Measurements from ENCODE around the gene STEAP1B.

Gene STEAP1B

GRCh38 chr7:22481726-22482125 lies 18.3 kb downstream of the STEAP1B start:
- TF ChIP-seq, protein P1, sequence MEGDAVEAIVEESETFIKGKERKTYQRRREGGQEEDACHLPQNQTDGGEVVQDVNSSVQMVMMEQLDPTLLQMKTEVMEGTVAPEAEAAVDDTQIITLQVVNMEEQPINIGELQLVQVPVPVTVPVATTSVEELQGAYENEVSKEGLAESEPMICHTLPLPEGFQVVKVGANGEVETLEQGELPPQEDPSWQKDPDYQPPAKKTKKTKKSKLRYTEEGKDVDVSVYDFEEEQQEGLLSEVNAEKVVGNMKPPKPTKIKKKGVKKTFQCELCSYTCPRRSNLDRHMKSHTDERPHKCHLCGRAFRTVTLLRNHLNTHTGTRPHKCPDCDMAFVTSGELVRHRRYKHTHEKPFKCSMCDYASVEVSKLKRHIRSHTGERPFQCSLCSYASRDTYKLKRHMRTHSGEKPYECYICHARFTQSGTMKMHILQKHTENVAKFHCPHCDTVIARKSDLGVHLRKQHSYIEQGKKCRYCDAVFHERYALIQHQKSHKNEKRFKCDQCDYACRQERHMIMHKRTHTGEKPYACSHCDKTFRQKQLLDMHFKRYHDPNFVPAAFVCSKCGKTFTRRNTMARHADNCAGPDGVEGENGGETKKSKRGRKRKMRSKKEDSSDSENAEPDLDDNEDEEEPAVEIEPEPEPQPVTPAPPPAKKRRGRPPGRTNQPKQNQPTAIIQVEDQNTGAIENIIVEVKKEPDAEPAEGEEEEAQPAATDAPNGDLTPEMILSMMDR (IDR thresholded peaks at IDR 0.05; ENCODE audit: low read depth, low read length) = no peak
- TF ChIP-seq POLR2A (IDR thresholded peaks at IDR 0.05; ENCODE audit: extremely low read depth, insufficient read length) (no peak), MYC (IDR thresholded peaks at IDR 0.05; ENCODE audit: low read depth, low read length) (no peak)
- TF ChIP-seq, protein P2, sequence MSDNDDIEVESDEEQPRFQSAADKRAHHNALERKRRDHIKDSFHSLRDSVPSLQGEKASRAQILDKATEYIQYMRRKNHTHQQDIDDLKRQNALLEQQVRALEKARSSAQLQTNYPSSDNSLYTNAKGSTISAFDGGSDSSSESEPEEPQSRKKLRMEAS (IDR thresholded peaks at IDR 0.05; ENCODE audit: low read depth, low read length) = no peak
- H3K4me3 ChIP-seq (ENCODE audit: low read depth, low read length) = no peak overlapping the region
- DNase-seq (ENCODE audit: low read depth) = peak; percentile 33

DNA sequence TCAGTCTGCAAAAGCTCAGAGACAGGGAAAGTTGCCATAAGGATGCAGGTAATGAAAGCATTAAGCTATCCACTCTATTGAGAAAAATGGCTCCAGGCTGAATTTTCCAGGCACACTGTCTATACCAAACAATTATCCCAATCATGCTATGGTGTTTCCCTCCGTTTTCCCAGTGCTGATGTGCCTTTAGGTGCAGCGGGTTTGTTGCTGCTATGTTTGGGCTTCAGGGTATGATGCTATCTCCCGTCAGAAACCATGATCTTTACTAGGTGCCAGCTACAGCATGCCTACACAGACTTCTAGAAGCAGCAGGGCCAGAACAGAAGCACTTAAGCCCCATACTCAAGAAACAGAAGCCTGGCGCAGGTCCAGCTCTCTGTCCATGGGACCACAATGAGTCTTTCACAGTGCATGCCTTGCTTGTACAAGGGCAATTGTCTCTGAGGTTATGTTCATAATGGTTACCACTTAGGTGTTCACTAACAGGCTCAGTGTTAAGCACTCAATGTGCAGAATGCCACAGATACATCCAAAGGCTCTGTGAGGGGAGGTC lies 19.4 kb downstream of the STEAP1B start:
- H3K4me3 ChIP-seq (ENCODE audit: low read depth, low read length) = no peak overlapping the region
- DNase-seq (ENCODE audit: low read depth) = no peak
- TF ChIP-seq, protein P1 (IDR thresholded peaks at IDR 0.05; ENCODE audit: low read depth, low read length) = no peak
- TF ChIP-seq, protein P2 (IDR thresholded peaks at IDR 0.05; ENCODE audit: low read depth, low read length) = no peak
- no peak for TF ChIP-seq MYC (IDR thresholded peaks at IDR 0.05; ENCODE audit: low read depth, low read length)
- no peak for TF ChIP-seq POLR2A (IDR thresholded peaks at IDR 0.05; ENCODE audit: extremely low read depth, insufficient read length)

- TF ChIP-seq, protein P1 (IDR thresholded peaks at IDR 0.05; ENCODE audit: low read depth, low read length) = no peak
- no peak for TF ChIP-seq MYC (IDR thresholded peaks at IDR 0.05; ENCODE audit: low read depth, low read length)
- TF ChIP-seq POLR2A (IDR thresholded peaks at IDR 0.05; ENCODE audit: extremely low read depth, insufficient read length) = no peak
- TF ChIP-seq, protein P2 (IDR thresholded peaks at IDR 0.05; ENCODE audit: low read depth, low read length) = no peak
- no peak overlapping the region for H3K4me3 ChIP-seq (ENCODE audit: low read depth, low read length)
- no peak for DNase-seq (ENCODE audit: low read depth)
Measured at GRCh38 chr7:22477876-22478450, 22.0 kb downstream of the STEAP1B start.

GRCh38 chr7:22477262-22477661 lies 22.7 kb downstream of the STEAP1B start:
- H3K4me3 ChIP-seq (ENCODE audit: low read depth, low read length) = no peak overlapping the region
- no peak for DNase-seq (ENCODE audit: low read depth)
- no peak for TF ChIP-seq MYC (IDR thresholded peaks at IDR 0.05; ENCODE audit: low read depth, low read length)
- TF ChIP-seq, protein P2 (IDR thresholded peaks at IDR 0.05; ENCODE audit: low read depth, low read length) = no peak
- no peak for TF ChIP-seq POLR2A (IDR thresholded peaks at IDR 0.05; ENCODE audit: extremely low read depth, insufficient read length)
- TF ChIP-seq, protein P1 (IDR thresholded peaks at IDR 0.05; ENCODE audit: low read depth, low read length) = no peak

GRCh38 chr7:22476824-22477223 lies 23.2 kb downstream of the STEAP1B start:
- TF ChIP-seq MYC (IDR thresholded peaks at IDR 0.05; ENCODE audit: low read depth, low read length) (no peak), POLR2A (IDR thresholded peaks at IDR 0.05; ENCODE audit: extremely low read depth, insufficient read length) (no peak)
- TF ChIP-seq, protein P1 (IDR thresholded peaks at IDR 0.05; ENCODE audit: low read depth, low read length) = no peak
- TF ChIP-seq, protein P2 (IDR thresholded peaks at IDR 0.05; ENCODE audit: low read depth, low read length) = no peak
- H3K4me3 ChIP-seq (ENCODE audit: low read depth, low read length) = no peak overlapping the region
- peak; percentile 28 for DNase-seq (ENCODE audit: low read depth)
